Activated CD4-positive, alpha-beta T cell treated with anti-CD3 and anti-CD28 coated beads for 24 hours (primary cell): ENCODE data around the gene ADRA2C.
"Not testable (repeated sequence)": the region's sequence is repeated elsewhere in the genome, so short reads cannot be mapped to it uniquely, and the experiment has no call there.

Experiments used
- DNase-seq, 2 donors: peaks; one replicate each; pipeline ENCODE4 v3.0.0-alpha.2; 2020; ENCODE audit warnings: low read depth in 2 of 2

Gene ADRA2C

GRCh38 chr4:3813151-3814052, 47.2 kb downstream of the ADRA2C start:
- DNase-seq = no peak

DNA sequence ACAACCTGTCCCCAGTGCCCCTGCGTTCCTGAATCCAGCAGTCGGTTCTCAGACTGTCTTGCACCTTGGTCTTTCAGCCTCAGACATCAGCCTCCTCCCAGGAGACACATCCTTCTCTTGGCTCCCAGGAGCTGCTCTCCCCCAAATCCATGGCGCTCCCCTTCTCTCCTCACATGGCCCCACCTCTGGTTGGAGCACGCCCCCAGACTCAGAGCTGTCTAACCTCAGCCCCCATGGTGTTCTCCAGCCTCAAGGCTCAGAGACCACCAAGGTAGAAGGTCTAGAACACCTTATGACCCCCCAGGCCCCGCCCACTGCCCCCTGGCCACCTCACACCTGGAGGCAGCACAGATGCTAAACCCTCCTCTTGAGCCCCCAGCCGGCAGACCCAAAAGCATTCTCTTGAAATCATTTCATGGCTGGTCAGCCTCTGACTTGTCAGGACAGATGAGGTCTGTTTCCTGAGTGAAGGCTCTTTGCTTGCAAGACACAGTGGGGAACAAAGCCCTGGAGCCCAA, 47.9 kb downstream of the ADRA2C start:
- DNase-seq = no peak

DNA sequence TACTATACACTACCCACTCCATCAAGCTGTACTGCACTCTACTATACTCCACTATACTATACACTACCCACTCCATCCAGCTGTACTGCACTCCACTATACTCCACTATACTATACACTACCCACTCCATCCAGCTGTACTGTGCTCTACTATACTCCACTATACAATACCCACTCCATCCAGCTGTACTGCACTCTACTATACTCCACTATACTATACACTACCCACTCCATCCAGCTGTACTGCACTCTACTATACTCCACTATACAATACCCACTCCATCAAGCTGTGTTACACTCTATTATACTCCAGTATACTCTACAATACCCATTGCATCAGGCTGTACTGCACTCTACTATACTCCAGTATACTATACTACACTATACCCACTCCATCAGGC, 48.7 kb downstream of the ADRA2C start:
- DNase-seq = not testable (repeated sequence)

DNA sequence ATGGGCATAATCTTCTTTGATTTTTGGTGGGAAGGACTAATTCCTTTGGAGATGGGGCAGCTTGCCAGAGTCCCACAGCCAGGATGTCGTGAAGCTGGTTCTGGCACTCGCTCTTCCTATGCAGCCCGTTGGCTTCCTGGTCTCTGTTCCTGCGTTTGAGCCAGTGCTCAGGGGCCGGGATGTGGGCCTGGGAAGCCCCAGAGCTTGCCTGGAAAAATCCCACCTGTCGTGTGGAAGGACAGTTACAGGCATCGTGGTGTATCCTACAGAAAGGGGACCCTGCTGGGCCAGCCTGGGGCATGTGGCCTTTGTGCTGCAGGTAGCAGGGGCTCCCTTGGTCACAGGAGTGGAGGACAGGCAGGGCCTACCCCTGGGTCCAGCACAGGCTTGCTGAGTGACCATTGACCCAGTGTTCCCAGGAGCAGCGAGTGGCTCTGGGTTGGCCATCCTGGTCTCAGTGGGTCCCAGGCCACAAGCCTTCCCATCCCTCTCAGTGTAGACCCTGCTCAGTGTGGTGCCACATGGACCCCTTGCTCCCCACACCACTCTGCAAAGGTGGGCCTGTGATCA, 50.2 kb downstream of the ADRA2C start:
- no peak for DNase-seq

DNA sequence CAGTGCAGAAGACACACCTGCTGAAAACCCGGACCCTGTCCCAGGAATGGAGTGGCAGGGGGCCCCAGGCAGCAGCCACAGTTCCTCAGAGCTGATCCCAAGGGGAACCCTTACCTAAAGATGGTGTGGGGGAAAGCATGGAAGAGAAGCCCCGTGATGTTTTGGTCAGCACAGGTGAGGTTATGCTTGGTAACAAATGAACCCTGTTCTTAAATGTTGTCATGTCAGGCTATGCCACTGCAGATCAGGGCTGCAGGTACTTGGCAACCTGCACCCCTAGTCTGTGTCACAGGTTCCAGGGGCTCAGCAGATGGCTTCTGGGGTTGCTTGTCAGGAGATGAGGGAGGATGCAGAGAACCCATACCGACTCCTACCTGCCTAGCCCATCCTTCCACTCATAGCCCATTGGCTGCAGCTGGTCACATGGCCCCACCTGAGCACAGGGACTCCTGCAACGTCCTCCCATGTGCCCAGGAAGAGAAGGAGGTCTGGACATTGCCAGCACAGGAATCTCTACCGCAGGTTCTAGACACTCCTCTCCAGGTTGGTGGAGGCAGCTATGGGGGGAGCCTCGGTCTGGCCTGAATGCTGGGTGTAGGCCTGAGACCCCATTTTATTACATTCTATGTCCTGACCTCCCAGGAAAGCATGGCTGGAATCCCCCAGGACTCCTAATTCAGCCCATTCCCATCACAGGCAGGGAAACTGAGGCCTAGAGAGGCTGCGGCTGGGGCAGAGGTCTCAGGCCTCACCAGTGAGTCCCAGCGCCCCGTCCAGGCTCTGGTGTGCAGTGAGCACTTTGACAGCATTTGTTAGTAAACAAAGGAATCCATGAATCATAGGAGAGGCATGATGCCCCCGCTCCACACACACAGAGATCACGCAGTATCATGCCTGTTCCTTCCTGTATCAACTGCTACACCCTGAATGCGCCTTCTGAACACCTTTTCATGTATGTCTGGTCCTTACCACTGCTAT, 51.1 kb downstream of the ADRA2C start:
- DNase-seq = no peak
